Epidermal melanocyte (primary cell): ENCODE results near the gene HNMT.
"Not testable (repeated sequence)": the region's sequence is repeated elsewhere in the genome, so short reads cannot be mapped to it uniquely, and the experiment has no call there.

Source experiments
- DNase-seq: peaks from one replicate; pipeline ENCODE4 v3.0.0; 2011; ENCODE audit warnings: low spot score; ENCODE audit not compliant: insufficient read length

HNMT gene

GRCh38 chr2:137945229-137945628 lies 19.0 kb upstream of the HNMT start:
- no peak for DNase-seq

GRCh38 chr2:137946227-137946626 lies 18.0 kb upstream of the HNMT start:
- DNase-seq: no peak

GRCh38 chr2:137947032-137947727 lies 17.1 kb upstream of the HNMT start:
- no peak for DNase-seq

GRCh38 chr2:137947728-137948336 lies 16.4 kb upstream of the HNMT start:
- DNase-seq: no peak

- no peak for DNase-seq
Measured at GRCh38 chr2:137948894-137949293, 15.4 kb upstream of the HNMT start.

GRCh38 chr2:137950238-137950637 lies 14.0 kb upstream of the HNMT start:
- DNase-seq: no peak

- DNase-seq: no peak
Measured at GRCh38 chr2:137951586-137951985, 12.7 kb upstream of the HNMT start.

GRCh38 chr2:137952586-137953129 lies 11.6 kb upstream of the HNMT start:
- DNase-seq: no peak

- no peak for DNase-seq
Measured at GRCh38 chr2:137955536-137955935, 8.7 kb upstream of the HNMT start.

- DNase-seq: no peak
Measured at GRCh38 chr2:137957033-137957432, 7.2 kb upstream of the HNMT start.

GRCh38 chr2:137959166-137959565 lies 5.1 kb upstream of the HNMT start:
- no peak for DNase-seq

- no peak for DNase-seq
Measured at GRCh38 chr2:137960223-137960622, 4.0 kb upstream of the HNMT start.

GRCh38 chr2:137961602-137962001 lies 2.7 kb upstream of the HNMT start:
- no peak for DNase-seq

- DNase-seq: no peak
Measured at GRCh38 chr2:137963535-137964065, 673 bp upstream of the HNMT start.

GRCh38 chr2:137964859-137965459 lies 686 bp downstream of the HNMT start:
- DNase-seq: no peak

GRCh38 chr2:137966043-137966442 lies 1.8 kb downstream of the HNMT start:
- no peak for DNase-seq

- DNase-seq: no peak
Measured at GRCh38 chr2:137967042-137967441, 2.8 kb downstream of the HNMT start.

GRCh38 chr2:137968477-137969417 lies 4.5 kb downstream of the HNMT start:
- no peak for DNase-seq

GRCh38 chr2:137969418-137969765 lies 5.1 kb downstream of the HNMT start:
- peak; percentile 22 for DNase-seq

- no peak for DNase-seq
Measured at GRCh38 chr2:137969876-137970275, 5.6 kb downstream of the HNMT start.

GRCh38 chr2:137971259-137971658 lies 7.0 kb downstream of the HNMT start:
- DNase-seq: not testable (repeated sequence)
